GM19463 (cell line): ENCODE measurements around the gene CUL5.
A peak's percentile ranks its signal among the peaks of the same experiment; 100 is the strongest.

Experiments used
- ATAC-seq: cut with Tn5 transposase; IDR thresholded peaks from one replicate; pipeline ENCODE4 v1.9.1; 2021; ENCODE audit warnings: mild to moderate bottlenecking, moderate library complexity; ENCODE audit not compliant: unreplicated experiment

Gene CUL5

DNA sequence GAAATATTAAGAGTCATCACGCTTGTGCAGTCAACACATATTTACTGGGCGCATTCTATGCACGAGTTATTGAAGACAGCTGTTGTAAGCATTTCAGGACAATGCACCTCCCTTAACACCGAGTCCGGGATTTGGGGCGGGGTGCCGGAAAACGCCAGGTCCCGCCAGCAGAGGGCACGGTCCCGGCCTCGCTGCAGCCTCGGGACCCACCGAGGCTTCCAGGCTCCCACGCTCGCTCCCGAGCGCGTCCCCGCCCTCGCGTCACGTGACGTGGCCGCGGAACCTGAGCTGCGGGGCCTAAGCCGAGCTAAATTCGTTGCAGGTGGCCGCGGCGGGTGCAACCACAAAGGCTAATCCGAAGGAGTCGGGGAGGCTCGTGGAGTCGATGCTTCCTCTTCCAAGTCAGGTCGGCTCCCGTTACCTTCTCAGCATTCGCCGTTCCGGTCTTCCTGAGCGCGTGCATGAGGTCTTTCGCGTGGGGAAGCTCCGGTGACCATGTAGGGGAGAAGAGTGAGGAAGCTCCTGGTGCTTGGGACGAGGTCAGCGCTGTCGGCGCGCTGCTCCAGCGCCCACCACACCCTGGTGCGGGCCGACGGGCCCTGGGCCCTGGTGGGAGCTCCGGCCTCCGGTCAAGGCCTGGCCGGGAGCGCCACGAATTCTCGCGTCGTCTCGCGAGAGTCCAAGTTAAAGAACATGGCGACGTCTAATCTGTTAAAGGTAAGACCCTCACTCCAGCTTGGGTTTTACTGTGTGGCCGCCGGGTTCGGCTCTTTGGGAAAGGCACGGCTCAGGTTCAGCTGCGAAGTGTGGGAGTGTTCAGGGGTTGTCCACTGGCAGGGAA is at the start of gene CUL5:
Gene CUL5, plus strand, starts transcription at position 243 of the 841 bp plus-strand sequence. Its CDS starts 451 bp downstream, at position 694.
- peak; percentile 84 for ATAC-seq

DNA sequence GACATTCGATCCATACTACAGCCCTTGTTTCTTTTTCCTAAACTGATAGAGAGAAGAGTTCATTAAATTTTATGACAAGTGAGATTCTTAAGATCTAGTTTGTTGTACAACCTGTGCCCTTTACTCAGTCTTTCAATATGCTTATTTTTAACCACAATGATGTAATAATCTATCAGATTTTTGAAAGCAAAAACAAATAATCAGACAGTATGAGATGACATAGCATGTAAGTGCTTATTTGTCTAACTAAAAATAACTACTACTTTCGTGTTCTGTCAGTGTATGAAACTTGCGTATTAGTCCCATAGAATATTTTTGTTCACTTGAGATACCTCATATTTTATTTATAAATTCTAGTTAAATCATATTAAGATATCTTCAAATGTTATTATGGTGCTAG is 47.2 kb upstream of the CUL5 start:
- no peak for ATAC-seq

- no peak for ATAC-seq
These were observed 46.5 kb upstream of the CUL5 start for GRCh38 chr11:107962181-107962580.

- ATAC-seq: no peak
These were observed 45.6 kb upstream of the CUL5 start for GRCh38 chr11:107963091-107963490.

GRCh38 chr11:107969219-107969618 is 39.5 kb upstream of the CUL5 start:
- ATAC-seq: no peak

- ATAC-seq: no peak
These were observed 38.6 kb upstream of the CUL5 start for GRCh38 chr11:107970049-107970448.

GRCh38 chr11:107973641-107974040 is 35.1 kb upstream of the CUL5 start:
- no peak for ATAC-seq

DNA sequence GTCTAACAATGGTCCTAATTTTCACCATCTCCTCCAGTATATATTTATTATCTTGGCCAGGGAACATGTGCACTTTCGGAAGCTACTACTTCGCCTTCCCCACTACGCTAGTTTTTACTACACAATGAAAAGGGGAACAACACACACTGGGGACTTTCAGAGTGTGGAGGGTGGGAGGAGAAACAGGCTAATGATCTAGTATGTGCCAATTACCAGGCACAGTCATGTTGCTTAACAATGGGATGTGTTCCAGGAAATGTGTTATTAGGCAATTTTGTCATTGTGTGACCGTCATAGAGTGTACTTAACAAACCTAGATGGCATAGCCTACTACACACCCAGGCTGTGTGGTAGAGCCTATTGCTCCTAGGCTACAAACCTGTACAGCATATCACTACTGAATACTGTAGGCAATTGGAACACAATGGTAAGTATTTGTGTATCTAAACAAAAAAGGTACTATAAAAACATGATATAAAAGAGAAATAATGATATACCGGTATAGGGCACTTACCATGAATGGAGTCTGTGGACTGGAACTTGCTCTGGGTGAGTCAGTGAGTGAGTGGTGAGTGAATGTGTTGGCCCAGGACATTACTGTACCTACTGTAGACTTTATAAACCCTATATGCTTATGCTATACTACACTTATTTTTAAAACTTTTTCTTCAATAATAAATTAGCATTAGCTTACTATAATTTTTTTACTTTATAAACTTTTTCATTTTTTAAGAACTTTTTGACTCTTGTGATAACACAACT is 20.1 kb upstream of the CUL5 start:
- no peak for ATAC-seq

- no peak for ATAC-seq
These were observed 16.8 kb upstream of the CUL5 start for GRCh38 chr11:107991868-107992414.

DNA sequence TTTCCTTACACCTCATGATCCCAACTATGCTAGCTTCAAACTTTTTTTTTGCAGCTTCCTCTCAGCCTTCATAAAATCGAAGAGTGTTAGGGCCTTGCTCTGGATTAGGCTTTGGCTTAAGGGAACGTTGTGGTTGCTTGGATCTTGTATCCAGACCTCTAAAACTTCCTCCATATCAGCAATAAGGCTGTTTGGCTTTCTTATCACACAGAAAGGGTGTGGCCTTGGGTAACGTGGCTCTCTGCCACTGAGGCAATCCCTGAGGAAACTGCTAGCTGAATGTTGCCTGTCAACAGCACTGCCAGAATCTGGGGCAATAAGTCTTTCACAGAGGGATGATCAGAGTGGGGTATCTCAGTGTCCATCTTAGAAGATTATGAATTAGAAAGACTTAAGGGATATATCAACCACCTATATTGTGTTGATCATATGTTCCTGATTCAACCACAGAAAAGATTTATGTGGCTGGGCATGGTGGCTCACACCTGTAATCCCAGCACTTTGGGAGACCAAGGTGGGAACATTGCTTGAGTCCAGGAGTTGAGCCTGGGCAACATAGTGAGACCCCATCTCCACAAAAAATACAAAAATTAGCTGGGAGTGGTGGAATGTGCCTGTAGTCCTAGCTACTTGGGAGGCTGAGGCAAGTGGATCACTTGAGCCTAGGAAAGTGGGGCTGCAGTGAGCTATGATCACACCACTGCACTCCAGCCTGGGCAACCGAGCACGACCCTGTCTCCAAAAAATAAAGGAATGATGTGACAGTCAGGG is 12.5 kb upstream of the CUL5 start:
- ATAC-seq: no peak

DNA sequence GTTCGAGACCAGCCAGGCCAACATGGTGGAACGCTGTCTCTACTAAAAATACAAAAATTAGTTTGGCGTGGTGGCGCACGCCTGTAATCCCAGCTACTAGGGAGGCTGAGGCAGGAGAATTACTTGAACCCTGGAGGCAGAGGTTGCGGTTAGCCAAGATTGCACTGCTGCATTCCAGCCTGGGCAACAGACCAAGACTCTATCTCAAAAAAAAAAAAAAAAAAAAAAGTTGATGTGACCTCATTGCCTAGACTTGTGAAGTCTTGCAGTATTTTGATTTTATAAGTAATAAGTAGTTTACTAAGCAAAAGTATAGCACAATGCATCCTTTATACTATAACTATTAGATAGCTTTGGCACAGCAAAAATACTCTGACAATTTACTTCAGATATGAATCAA is 9.9 kb upstream of the CUL5 start:
- no peak for ATAC-seq

DNA sequence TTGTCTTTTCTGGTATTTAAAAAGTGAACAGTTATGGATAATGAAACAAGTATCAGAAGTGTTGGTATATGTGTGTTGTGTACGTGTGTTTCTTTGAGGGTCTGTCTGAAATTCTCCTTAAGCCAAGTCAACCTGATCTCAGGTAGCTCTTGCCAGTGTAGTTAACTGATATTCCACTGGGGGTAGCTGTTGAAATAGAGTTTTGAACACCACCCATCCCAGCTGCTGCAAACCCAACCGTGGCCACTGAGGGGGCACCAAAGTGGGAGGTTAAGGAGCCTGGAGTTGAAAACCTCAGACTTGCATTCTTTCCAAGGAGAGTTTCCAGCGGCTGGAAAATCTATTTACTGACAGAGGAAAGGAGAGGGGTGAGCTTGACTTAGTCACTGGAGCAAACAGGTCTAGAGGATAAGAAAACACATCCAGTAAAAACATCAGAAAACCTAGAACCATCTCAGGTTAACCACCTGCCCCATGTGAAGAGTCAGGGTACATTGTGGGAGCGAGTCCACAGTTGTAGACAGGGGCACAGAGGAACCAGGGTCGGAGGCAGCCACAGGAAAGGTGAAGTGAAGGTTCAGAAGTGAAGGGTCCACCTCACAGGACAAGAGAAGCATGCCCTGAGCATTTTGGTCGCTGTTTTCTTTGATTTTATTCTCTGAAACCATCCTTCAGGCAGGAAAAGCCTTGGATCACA is 8.8 kb upstream of the CUL5 start:
- peak; percentile 95 for ATAC-seq

DNA sequence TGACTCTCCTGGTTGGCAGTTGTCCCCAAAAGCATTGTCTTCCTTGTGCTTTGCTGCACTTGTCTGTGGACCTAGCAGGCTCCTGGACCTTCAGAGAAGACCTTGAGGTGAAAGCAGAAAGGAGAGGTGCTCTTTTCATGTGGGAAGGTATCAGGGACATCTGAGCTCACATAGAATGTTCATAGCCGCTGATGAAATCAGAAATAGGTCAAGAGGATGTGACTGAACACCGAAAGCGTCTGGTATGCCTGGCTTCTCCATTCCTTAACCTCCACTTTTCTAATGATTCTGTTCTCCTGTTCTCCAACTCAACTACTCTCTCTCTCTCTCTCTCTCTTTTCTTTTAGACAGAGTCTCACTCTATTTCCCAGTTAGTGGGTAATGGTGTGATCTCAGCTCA is 6.2 kb upstream of the CUL5 start:
- ATAC-seq: no peak

DNA sequence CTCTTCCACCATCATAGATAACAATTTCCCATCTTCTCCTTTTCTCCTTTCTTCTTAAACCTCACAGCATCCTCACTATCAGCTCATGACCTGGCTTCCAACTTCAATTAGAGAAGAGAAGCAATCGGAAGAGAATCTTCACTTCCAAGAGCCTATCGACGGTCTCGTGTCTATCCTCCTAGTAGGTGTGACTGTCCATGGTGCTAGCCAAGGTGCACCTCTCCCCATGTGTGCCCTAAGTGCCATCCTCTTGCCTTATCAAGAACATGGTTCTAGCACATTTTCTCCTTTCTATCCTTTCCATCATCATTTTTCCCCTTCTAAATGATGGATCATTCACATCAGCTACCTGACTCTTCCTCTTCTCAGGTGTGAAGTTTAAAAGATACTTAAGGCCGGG is 5.1 kb upstream of the CUL5 start:
- ATAC-seq: no peak

DNA sequence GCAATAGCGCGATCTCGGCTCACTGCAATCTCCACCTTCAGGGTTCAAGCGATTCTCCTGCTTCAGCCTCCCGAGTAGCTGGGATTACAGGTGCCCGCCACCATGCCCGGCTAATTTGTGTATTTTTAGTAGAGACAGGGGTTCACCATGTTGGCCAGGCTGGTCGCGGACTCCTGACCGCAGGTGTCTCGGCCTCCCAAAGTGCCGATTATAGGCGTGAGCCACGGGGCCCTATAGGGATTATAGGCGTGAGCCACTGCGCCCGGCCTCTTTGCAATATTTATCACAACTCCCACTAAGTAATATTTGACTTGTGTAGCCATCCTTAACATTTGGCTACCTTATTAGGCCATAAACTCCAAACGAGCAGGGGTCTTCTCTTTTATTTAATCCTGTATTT is 879 bp upstream of the CUL5 start:
- no peak for ATAC-seq

DNA sequence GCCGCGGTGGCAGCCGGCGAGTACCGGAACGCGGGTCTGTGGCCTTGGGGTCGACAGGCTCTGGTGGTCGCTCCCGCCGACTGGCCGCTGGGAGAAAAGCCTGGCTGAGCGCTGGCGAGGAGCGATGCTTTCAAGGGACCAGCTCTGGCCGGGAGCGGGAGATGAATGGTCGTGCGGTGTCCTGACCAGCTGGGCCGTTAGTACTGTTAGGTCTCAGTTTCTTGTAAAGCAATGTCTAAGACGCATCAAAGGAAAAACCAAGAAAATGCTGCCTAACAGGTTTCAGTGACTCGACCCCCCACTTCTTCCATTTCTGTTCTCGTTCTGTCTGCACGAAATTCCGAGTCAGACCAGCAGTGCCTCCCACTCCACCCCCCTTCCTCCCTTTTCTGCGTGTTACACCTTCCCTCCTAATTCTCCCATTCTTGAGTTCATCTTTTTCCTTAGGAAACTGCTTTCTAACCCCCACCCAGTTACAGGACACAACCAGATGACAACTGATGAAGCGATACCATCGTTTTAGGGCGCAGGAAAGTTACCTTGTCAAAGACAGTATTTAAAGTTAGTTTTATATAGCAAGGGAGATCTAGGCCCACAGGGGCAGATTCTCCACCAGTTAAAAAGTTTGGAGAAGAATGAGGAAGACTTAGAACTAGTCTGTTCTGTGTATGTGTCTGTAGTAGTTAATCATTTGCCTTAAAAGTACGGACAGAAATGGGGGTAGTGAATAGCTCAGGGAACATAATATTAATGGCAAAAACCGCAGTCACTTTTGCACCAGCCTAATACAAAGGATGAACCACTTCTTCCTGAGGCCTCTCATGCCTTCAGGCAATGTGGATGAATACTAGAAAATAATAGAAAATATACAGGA is 1.0 kb downstream of the CUL5 start:
- peak; percentile 1 for ATAC-seq

DNA sequence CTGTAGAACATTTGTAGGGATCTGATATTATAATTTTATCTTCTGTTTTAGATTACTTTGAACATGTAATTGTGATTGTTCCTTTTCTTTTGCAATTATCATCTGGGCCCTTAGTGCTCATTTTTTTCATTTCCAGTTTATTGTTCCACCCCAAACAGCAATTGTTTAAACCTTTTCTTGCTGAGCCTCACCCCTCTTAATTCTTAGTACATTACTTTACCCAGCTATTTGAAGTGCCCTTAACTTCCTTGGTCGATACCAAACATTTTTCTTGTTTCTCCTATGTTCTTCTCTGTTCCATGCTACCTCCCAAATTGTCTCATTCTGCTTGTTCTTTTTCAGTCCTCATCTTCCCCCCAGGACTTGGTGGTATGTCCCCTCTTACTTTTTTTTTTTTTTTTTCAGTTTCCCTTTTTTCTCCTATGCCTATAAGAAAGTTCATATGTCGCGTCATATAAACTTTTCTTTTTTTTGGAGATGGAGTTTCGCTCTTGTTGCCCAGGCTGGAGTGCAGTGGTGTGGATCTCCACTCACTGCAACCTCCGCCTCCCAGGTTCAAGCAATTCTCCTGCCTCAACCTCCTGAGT is 3.5 kb downstream of the CUL5 start:
- no peak for ATAC-seq

- ATAC-seq: no peak
These were observed 7.9 kb downstream of the CUL5 start for GRCh38 chr11:108016647-108017046.

DNA sequence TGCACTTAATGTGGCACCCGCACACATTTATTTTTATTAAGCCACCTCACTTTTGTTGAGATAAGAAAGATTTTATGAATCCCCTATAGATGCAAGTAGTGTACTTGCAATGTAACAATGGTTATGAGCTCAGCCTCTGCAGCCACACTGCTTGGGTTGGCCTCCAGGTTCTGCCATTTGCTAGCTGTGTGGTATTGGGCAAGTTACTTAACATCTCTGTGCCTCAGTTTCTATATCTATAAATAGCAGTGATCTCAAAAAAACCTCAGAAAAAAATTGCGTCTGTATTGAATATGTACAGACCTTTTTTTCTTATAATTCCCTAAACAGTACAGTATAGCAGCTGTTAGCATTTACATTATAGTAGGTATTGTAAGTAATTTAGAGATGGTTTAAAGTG is 10.0 kb downstream of the CUL5 start:
- no peak for ATAC-seq
